NB4 (cell line): Measurements from ENCODE around the gene KCNJ12.

Experiments
- CTCF ChIP-seq: IDR thresholded peaks from one replicate; pipeline ENCODE4 v1.5.1; 2012; ENCODE audit warnings: low read depth, low read length
- MAX ChIP-seq: IDR thresholded peaks from 2 replicates; pipeline ENCODE4 v1.6.1; 2011; ENCODE audit warnings: low read depth, low read length
- POLR2A ChIP-seq: IDR thresholded peaks from 2 replicates; pipeline ENCODE4 v1.6.1; 2011; ENCODE audit warnings: mild to moderate bottlenecking; ENCODE audit not compliant: insufficient read length; ENCODE audit errors: extremely low read depth

GRCh38 chr17:21378553-21378952 lies 2.4 kb downstream of the KCNJ12 start:
- TF ChIP-seq CTCF (no peak), POLR2A (no peak), MAX (no peak)
